ENCODE measurements around the gene OCIAD1. TPM values are rescaled to one million over a fixed set of nuclear protein-coding genes. Genes with fewer than 3 reads are reported as not detected.

The OCIAD1 gene
- total RNA-seq, 1 donor from 2014 or later = 72.4 TPM

DNA sequence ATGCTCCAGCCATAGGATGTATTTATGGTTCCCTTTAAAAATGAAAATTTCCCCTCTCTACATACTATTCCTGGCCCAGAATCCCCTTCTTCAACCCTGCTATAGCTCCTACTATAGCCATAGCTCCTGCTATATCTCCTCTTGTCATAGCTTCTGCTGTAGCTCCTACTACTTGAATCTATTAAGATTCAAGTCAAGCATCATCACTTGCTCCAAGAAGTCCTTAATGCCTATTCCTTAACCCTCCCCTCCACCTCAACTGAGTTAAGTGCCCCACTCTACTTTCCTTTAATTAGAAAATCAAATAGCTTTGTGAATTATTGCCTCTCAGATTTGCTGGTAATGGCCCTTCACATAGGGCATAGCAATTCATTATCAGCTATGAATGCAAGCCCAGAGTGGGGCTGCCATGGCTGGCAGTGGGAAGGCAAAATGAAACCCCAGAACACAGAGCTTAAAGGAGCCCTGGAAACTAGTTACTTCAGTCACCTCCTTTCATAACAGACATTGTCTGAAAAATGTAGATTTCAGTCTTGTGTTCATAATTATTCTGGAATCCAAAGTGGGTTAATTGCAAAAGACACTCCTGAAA is 60.2 kb downstream of the OCIAD1 start:
- DNase-seq (ENCODE audit: extremely low spot score in 2 of 2) = no peak
- H3K9me3 ChIP-seq = no peaks in the 10 kb centered on the region
- H3K36me3 ChIP-seq = no peaks in the 10 kb centered on the region
- TF ChIP-seq CTCF (IDR thresholded peaks at IDR 0.05) (no peak), POLR2AphosphoS5 (IDR thresholded peaks at IDR 0.05; ENCODE audit: insufficient read depth in 1 of 2, low read depth in 1 of 2) (no peak), POLR2A (IDR thresholded peaks at IDR 0.05) (no peak)
- intact Hi-C loops (cut with DNase I) = no loop called here
- H3K4me1 ChIP-seq = no peaks in the 10 kb centered on the region
- H3K27me3 ChIP-seq = no peaks in the 10 kb centered on the region
- H3K4me3 ChIP-seq = no peak overlapping the region
- H3K27ac ChIP-seq = no peak overlapping the region

GRCh38 chr4:48896845-48897244 is 66.0 kb downstream of the OCIAD1 start:
- Histone ChIP-seq H3K9me3 (no peaks in the 10 kb centered on the region), H3K27ac (no peak overlapping the region), H3K4me1 (no peaks in the 10 kb centered on the region), H3K36me3 (no peaks in the 10 kb centered on the region), H3K4me3 (no peak overlapping the region), H3K27me3 (no peaks in the 10 kb centered on the region)
- intact Hi-C loops (cut with DNase I) = no loop called here
- TF ChIP-seq CTCF (IDR thresholded peaks at IDR 0.05) (no peak), POLR2AphosphoS5 (IDR thresholded peaks at IDR 0.05; ENCODE audit: insufficient read depth in 1 of 2, low read depth in 1 of 2) (no peak), POLR2A (IDR thresholded peaks at IDR 0.05) (no peak)
- DNase-seq (ENCODE audit: extremely low spot score in 2 of 2) = no peak

GRCh38 chr4:48898733-48899431 is 68.0 kb downstream of the OCIAD1 start:
- no peak for TF ChIP-seq POLR2AphosphoS5 (IDR thresholded peaks at IDR 0.05; ENCODE audit: insufficient read depth in 1 of 2, low read depth in 1 of 2)
- TF ChIP-seq CTCF (IDR thresholded peaks at IDR 0.05) = no peak
- TF ChIP-seq POLR2A (IDR thresholded peaks at IDR 0.05) = no peak
- no peaks in the 10 kb centered on the region for H3K4me1 ChIP-seq
- no peaks in the 10 kb centered on the region for H3K36me3 ChIP-seq
- no peak overlapping the region for H3K27ac ChIP-seq
- H3K27me3 ChIP-seq = no peaks in the 10 kb centered on the region
- no peak for DNase-seq (ENCODE audit: extremely low spot score in 2 of 2)
- H3K9me3 ChIP-seq = no peaks in the 10 kb centered on the region
- intact Hi-C loops (cut with DNase I) = no loop called here
- no peak overlapping the region for H3K4me3 ChIP-seq

- no peak overlapping the region for H3K27ac ChIP-seq
- no peaks in the 10 kb centered on the region for H3K4me1 ChIP-seq
- TF ChIP-seq POLR2AphosphoS5 (IDR thresholded peaks at IDR 0.05; ENCODE audit: insufficient read depth in 1 of 2, low read depth in 1 of 2) = no peak
- TF ChIP-seq CTCF (IDR thresholded peaks at IDR 0.05) = no peak
- no peak for TF ChIP-seq POLR2A (IDR thresholded peaks at IDR 0.05)
- no peak overlapping the region for H3K4me3 ChIP-seq
- no peaks in the 10 kb centered on the region for H3K27me3 ChIP-seq
- intact Hi-C loops (cut with DNase I) = no loop called here
- no peak for DNase-seq (ENCODE audit: extremely low spot score in 2 of 2)
- H3K36me3 ChIP-seq = no peaks in the 10 kb centered on the region
- H3K9me3 ChIP-seq = no peaks in the 10 kb centered on the region
Observed at GRCh38 chr4:48899432-48899749, 68.5 kb downstream of the OCIAD1 start.

- no peak for TF ChIP-seq POLR2AphosphoS5 (IDR thresholded peaks at IDR 0.05; ENCODE audit: insufficient read depth in 1 of 2, low read depth in 1 of 2)
- Histone ChIP-seq H3K9me3 (no peaks in the 10 kb centered on the region), H3K36me3 (no peaks in the 10 kb centered on the region), H3K27me3 (no peaks in the 10 kb centered on the region), H3K4me1 (no peaks in the 10 kb centered on the region), H3K4me3 (no peak overlapping the region), H3K27ac (no peak overlapping the region)
- no peak for DNase-seq (ENCODE audit: extremely low spot score in 2 of 2)
- intact Hi-C loops (cut with DNase I) = no loop called here
Observed at GRCh38 chr4:48899950-48900349, 69.1 kb downstream of the OCIAD1 start.

Data from vagina (tissue), 2 donors.